GM19351 (cell line): Measurements from ENCODE around the gene EMC8.
"Not testable (repeated sequence)": the region's sequence is repeated elsewhere in the genome, so short reads cannot be mapped to it uniquely, and the experiment has no call there.

Source experiments
- ATAC-seq: cut with Tn5 transposase; IDR thresholded peaks from one replicate; pipeline ENCODE4 v1.9.1; 2021; ENCODE audit warnings: mild to moderate bottlenecking, moderate library complexity; ENCODE audit not compliant: unreplicated experiment

EMC8 gene

GRCh38 chr16:85816159-85816558 is 16.8 kb upstream of the EMC8 start:
- no peak for ATAC-seq

GRCh38 chr16:85812811-85813700 is 13.7 kb upstream of the EMC8 start:
- ATAC-seq = no peak

GRCh38 chr16:85812031-85812807 is 12.9 kb upstream of the EMC8 start:
- no peak for ATAC-seq

- no peak for ATAC-seq
Observed at GRCh38 chr16:85810742-85811115, 11.4 kb upstream of the EMC8 start.

GRCh38 chr16:85810097-85810741 is 10.9 kb upstream of the EMC8 start:
- ATAC-seq = no peak

- ATAC-seq = no peak
Observed at GRCh38 chr16:85809645-85810044, 10.3 kb upstream of the EMC8 start.

- ATAC-seq = no peak
Observed at GRCh38 chr16:85808926-85809325, 9.6 kb upstream of the EMC8 start.

GRCh38 chr16:85808104-85808503 is 8.8 kb upstream of the EMC8 start:
- not testable (repeated sequence) for ATAC-seq

- ATAC-seq = not testable (repeated sequence)
Observed at GRCh38 chr16:85807340-85807739, 8.0 kb upstream of the EMC8 start.

GRCh38 chr16:85806539-85806938 is 7.2 kb upstream of the EMC8 start:
- ATAC-seq = no peak

GRCh38 chr16:85805442-85806045 is 6.2 kb upstream of the EMC8 start:
- ATAC-seq = no peak

- ATAC-seq = no peak
Observed at GRCh38 chr16:85803570-85803969, 4.2 kb upstream of the EMC8 start.

- peak; percentile 21 for ATAC-seq
Observed at GRCh38 chr16:85800321-85800669, 951 bp upstream of the EMC8 start.

- ATAC-seq = peak; percentile 31
Observed at GRCh38 chr16:85798901-85799496, 345 bp downstream of the EMC8 start.

GRCh38 chr16:85798283-85798776 is 1.0 kb downstream of the EMC8 start:
- ATAC-seq = no peak

- no peak for ATAC-seq
Observed at GRCh38 chr16:85796599-85796998, 2.7 kb downstream of the EMC8 start.

- ATAC-seq = no peak
Observed at GRCh38 chr16:85796152-85796551, 3.2 kb downstream of the EMC8 start.

- no peak for ATAC-seq
Observed at GRCh38 chr16:85794696-85795095, 4.6 kb downstream of the EMC8 start.

GRCh38 chr16:85793662-85794298 is 5.6 kb downstream of the EMC8 start:
- ATAC-seq = no peak

GRCh38 chr16:85789773-85790172 is 9.6 kb downstream of the EMC8 start:
- no peak for ATAC-seq
